Measurements from ENCODE around the gene EXT2.

DNA sequence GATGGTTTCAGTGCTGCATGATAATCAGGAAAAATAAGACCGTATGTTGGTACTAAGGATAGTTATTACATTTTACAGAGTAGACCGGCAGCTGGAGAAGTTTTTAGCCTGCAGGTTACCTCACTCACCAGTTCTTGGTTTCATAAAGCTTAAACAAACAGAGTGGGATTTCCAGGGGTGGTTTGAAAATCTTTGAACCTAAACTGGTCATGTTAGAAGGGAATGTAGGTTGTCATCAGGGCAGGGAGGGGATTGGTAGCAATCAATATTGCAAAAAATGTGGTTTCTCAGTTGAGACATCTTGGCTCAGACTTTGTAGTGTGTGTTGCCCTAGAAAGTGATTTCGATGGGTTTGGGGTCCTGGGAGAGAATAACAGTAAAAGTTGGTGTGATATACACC, 17.5 kb downstream of the EXT2 start:
- TF ChIP-seq, protein P1, sequence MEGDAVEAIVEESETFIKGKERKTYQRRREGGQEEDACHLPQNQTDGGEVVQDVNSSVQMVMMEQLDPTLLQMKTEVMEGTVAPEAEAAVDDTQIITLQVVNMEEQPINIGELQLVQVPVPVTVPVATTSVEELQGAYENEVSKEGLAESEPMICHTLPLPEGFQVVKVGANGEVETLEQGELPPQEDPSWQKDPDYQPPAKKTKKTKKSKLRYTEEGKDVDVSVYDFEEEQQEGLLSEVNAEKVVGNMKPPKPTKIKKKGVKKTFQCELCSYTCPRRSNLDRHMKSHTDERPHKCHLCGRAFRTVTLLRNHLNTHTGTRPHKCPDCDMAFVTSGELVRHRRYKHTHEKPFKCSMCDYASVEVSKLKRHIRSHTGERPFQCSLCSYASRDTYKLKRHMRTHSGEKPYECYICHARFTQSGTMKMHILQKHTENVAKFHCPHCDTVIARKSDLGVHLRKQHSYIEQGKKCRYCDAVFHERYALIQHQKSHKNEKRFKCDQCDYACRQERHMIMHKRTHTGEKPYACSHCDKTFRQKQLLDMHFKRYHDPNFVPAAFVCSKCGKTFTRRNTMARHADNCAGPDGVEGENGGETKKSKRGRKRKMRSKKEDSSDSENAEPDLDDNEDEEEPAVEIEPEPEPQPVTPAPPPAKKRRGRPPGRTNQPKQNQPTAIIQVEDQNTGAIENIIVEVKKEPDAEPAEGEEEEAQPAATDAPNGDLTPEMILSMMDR (IDR thresholded peaks at IDR 0.05), result no peak
- no peak for TF ChIP-seq ZFX (IDR thresholded peaks at IDR 0.05; ENCODE audit: borderline replicate concordance)

Measured in 22Rv1 (cell line).